GM13977 (cell line): ENCODE results near the gene SPCS2.

Experiments used
- DNase-seq: peaks from one replicate; pipeline ENCODE4 v3.0.0; 2012; ENCODE audit warnings: low spot score
- CTCF ChIP-seq: IDR thresholded peaks from 2 replicates; pipeline ENCODE4 v1.5.1; 2012; ENCODE audit warnings: mild to moderate bottlenecking, control low read depth; ENCODE audit not compliant: insufficient read depth; ENCODE audit errors: extremely low read depth, missing control alignments
- in situ Hi-C: fragments of 300-500 bp; cut with MboI; formaldehyde crosslinking; loops from one replicate; pipeline ENCODE4 v1.12.0; 2022; ENCODE audit warnings: low sequenced_read_pairs, low pct_unique_long_range_greater_than_20kb, mixed read lengths, inconsistent platforms; ENCODE audit not compliant: unreplicated experiment

SPCS2 gene

GRCh38 chr11:74971424-74971823 is 22.4 kb downstream of the SPCS2 start:
- no peak for DNase-seq
- no peak for TF ChIP-seq CTCF
- in situ Hi-C loops: no loop called here

- no peak for DNase-seq
- no peak for TF ChIP-seq CTCF
- in situ Hi-C loops: no loop called here
Observed at GRCh38 chr11:74978041-74978440, 29.0 kb downstream of the SPCS2 start.

GRCh38 chr11:74980634-74981033 is 31.6 kb downstream of the SPCS2 start:
- in situ Hi-C loops: no loop called here
- TF ChIP-seq CTCF: no peak
- DNase-seq: no peak

GRCh38 chr11:74981888-74982287 is 32.8 kb downstream of the SPCS2 start:
- TF ChIP-seq CTCF: no peak
- in situ Hi-C loops: no loop called here
- DNase-seq: no peak

GRCh38 chr11:74984070-74984469 is 35.0 kb downstream of the SPCS2 start:
- in situ Hi-C loops: no loop called here
- DNase-seq: no peak
- no peak for TF ChIP-seq CTCF

GRCh38 chr11:74984730-74985129 is 35.7 kb downstream of the SPCS2 start:
- DNase-seq: no peak
- in situ Hi-C loops: no loop called here
- no peak for TF ChIP-seq CTCF

- no peak for TF ChIP-seq CTCF
- DNase-seq: peak; percentile 90
- in situ Hi-C loops: no loop called here
Observed at GRCh38 chr11:74988541-74989259, 39.6 kb downstream of the SPCS2 start, which contains the start of gene NEU3. NEU3 (plus strand) TSS chr11:74988933; CDS start chr11:74989061, 128 bp downstream.
